ENCODE results near the gene MEGF11. TPM values are rescaled to one million over a fixed set of nuclear protein-coding genes. Genes with fewer than 3 reads are reported as not detected.
"Not testable (repeated sequence)": the region's sequence is repeated elsewhere in the genome, so short reads cannot be mapped to it uniquely, and the experiment has no call there.

MEGF11 gene
- total and polyA plus RNA-seq, 9 donors: 0.04 to 11.4 (median 0.40) TPM; not detected in 2

GRCh38 chr15:65873256-65873655 is 380.3 kb downstream of the MEGF11 start:
- no peak overlapping the region for H3K27ac ChIP-seq
- no peaks in the 10 kb centered on the region for H3K36me3 ChIP-seq
- TF ChIP-seq EP300 (IDR thresholded peaks at IDR 0.05) (no peak), POLR2A (IDR thresholded peaks at IDR 0.05) (no peak), CTCF (IDR thresholded peaks at IDR 0.05) (no peak)
- H3K4me3 ChIP-seq: no peak overlapping the region
- intact Hi-C loops (cut with DNase I): no loop called here
- DNase-seq: no peak
- H3K27me3 ChIP-seq: no peaks in the 10 kb centered on the region
- H3K9me3 ChIP-seq: no peaks in the 10 kb centered on the region
- peaks cover 9% of the 10 kb centered on the region for H3K4me1 ChIP-seq (ENCODE audit: insufficient read depth)

GRCh38 chr15:65872596-65872995 is 381.0 kb downstream of the MEGF11 start:
- H3K27me3 ChIP-seq; intact Hi-C loops (cut with DNase I); DNase-seq; H3K4me3 ChIP-seq; H3K9me3 ChIP-seq; H3K4me1 ChIP-seq (ENCODE audit: insufficient read depth); H3K27ac ChIP-seq; H3K36me3 ChIP-seq: not testable (repeated sequence)
- WGBS, 3 donors: 73 to 83% (median 77%) methylated on average over 5 of the region's 5 CpGs

GRCh38 chr15:65871886-65872285 is 381.7 kb downstream of the MEGF11 start:
- H3K27ac ChIP-seq; H3K27me3 ChIP-seq; H3K4me3 ChIP-seq; H3K4me1 ChIP-seq (ENCODE audit: insufficient read depth); H3K36me3 ChIP-seq; H3K9me3 ChIP-seq; intact Hi-C loops (cut with DNase I): not testable (repeated sequence)
- peak in 1 of 5 donors; percentile 38 for DNase-seq
- WGBS, 3 donors: 89 to 95% (median 92%) methylated on average over 9 of the region's 9 CpGs

- H3K27me3 ChIP-seq: no peaks in the 10 kb centered on the region
- intact Hi-C loops (cut with DNase I): no loop called here
- H3K4me1 ChIP-seq (ENCODE audit: insufficient read depth): peaks cover 7% of the 10 kb centered on the region
- no peaks in the 10 kb centered on the region for H3K36me3 ChIP-seq
- H3K4me3 ChIP-seq: peak overlapping the region; percentile 96
- DNase-seq: no peak
- 33 to 38% (median 35%) methylated on average over 2 of the region's 2 CpGs for WGBS, 3 donors
- no peaks in the 10 kb centered on the region for H3K9me3 ChIP-seq
- no peak overlapping the region for H3K27ac ChIP-seq
- TF ChIP-seq POLR2A (IDR thresholded peaks at IDR 0.05): no peak
- no peak for TF ChIP-seq EP300 (IDR thresholded peaks at IDR 0.05)
- TF ChIP-seq CTCF (IDR thresholded peaks at IDR 0.05): no peak
Observed at GRCh38 chr15:65870889-65871533, 382.5 kb downstream of the MEGF11 start.

- intact Hi-C loops (cut with DNase I): loop anchor here in 1 of 4 donors (2.0 kb wide), 1 partner anchor 37 kb away; no protein-coding TSS in a partner anchor
- peak overlapping the region; percentile 91 to 96 for H3K27ac ChIP-seq
- no peaks in the 10 kb centered on the region for H3K36me3 ChIP-seq
- H3K9me3 ChIP-seq: no peaks in the 10 kb centered on the region
- peak in 3 of 5 donors; percentile 17 to 49 (median 34) for DNase-seq
- H3K4me1 ChIP-seq (ENCODE audit: insufficient read depth): peaks cover 5% of the 10 kb centered on the region
- no peaks in the 10 kb centered on the region for H3K27me3 ChIP-seq
- peak overlapping the region; percentile 96 for H3K4me3 ChIP-seq
- no peak for TF ChIP-seq POLR2A (IDR thresholded peaks at IDR 0.05)
- TF ChIP-seq EP300 (IDR thresholded peaks at IDR 0.05): no peak
- no peak for TF ChIP-seq CTCF (IDR thresholded peaks at IDR 0.05)
- 0 to 1% (median 1%) methylated on average over 43 of the region's 43 CpGs for WGBS, 3 donors
Observed at GRCh38 chr15:65869954-65870871, 383.3 kb downstream of the MEGF11 start.
